GM19397 (cell line): Measurements from ENCODE around the gene PKD2L1.
"Not testable (repeated sequence)": the region's sequence is repeated elsewhere in the genome, so short reads cannot be mapped to it uniquely, and the experiment has no call there.

Source experiments
- ATAC-seq: cut with Tn5 transposase; IDR thresholded peaks from one replicate; pipeline ENCODE4 v1.9.1; 2021; ENCODE audit warnings: mild to moderate bottlenecking, moderate library complexity; ENCODE audit not compliant: unreplicated experiment

PKD2L1 gene

DNA sequence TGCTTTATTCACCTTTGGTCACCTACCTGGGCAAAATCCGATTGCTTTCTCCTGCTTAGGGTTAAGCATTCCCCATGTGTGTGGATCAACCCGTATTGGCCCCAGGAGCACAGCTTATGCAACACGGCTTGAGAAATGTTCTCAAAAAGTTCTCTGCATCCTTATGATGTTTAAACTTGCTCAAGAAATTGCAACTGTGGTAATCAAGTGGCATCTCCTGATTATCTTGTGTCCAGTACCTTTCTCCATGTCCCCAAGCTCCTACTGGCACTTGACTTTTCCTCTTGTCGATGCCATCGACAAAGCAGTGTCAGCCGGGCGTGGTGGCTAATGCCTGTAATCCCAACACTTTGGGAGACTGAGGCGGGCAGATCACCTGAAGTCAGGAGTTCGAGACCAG, 4.7 kb upstream of the PKD2L1 start:
- no peak for ATAC-seq

DNA sequence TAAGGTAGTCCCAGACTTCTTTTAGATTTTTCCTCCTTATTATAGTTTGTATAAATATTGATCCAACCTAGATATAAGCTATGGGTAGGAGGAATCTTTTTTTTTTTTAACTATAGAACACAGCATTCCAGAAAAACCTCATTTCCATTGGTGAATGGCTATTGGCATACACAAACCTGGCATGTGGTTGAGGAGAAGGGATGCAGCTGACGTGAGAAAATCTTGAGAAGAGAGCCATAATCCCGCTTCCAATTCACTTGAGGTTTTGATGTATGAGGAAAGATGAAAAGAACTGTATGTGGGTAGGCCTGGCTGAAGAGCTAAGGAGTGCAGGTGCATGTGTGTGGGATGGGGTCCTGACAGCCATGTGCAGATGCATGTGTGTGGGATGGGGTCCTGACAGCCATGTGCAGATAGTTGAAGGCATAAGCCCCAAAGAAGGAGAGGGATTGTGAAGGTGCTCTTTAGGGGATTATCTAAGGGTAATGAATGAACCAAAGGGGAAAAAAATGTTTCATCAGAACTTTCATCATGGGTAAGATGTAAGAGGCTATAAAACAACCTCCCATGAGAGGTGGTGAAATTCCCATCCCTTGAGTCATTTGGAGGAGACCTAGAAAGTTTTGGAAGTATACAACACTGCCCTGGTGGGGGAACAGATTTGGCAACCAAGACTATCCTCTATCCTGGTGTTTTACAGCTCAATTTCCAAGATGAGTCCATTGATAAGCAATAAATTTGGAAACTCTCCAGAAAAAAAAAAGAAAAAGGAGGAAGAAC, 3.8 kb upstream of the PKD2L1 start:
- ATAC-seq, result no peak

DNA sequence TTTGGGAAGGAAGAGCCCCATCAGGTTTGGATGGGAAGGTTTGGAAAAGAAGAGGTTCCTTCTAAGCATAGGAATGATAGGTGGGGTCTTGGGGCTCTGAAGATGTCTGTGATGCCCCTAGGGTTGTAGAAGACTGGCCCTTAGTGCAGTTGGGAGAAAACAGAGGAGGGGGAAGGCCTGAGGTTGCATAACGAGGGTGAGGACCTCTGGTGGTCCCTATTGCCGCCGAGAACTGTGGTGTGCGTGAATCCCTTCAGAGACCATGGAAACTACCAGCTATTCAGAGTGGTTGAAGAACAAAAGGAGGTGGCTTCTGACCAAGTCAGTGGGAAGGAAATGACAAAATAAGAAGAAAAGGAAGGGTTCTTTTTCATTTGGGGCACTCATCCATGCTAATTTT, 3.1 kb upstream of the PKD2L1 start:
- ATAC-seq, result no peak

DNA sequence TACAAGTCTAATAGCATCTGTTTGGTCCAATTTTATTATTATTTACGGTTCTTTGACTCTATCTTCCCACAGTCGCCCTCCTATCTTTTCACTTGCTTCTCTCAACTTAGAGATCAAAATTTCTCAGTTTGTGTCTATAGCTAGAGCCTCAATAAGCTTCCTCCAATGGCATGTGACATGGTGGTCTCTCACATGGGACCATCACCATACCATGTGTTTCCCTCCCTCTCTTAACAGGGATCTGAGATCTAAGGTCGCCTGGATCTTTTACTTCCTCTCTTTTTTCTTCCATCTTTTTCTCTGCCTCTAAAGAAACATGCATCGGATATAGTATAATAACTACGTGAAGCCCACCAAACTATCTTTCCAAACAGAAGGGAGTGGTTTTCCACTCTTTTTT, 1.8 kb downstream of the PKD2L1 start:
- ATAC-seq, result no peak

DNA sequence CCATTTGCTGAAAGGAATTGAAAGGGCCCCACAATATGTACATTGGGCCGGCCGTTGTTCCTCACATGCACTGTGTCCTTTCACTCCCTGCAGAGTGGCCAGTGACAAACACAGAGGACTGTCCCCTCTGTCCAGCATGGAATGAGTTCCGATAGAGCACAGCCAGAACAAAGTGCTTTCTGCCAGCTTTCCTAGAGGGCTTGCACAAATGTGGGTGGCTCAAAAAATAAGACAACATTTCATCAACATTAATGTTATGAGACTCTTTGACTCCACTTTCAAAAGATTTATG, 2.4 kb downstream of the PKD2L1 start:
- ATAC-seq, result no peak

- peak; percentile 97 for ATAC-seq
These were observed 2.9 kb downstream of the PKD2L1 start for GRCh38 chr10:100327007-100327717.

- ATAC-seq, result no peak
These were observed 4.9 kb downstream of the PKD2L1 start for GRCh38 chr10:100325158-100325557.

DNA sequence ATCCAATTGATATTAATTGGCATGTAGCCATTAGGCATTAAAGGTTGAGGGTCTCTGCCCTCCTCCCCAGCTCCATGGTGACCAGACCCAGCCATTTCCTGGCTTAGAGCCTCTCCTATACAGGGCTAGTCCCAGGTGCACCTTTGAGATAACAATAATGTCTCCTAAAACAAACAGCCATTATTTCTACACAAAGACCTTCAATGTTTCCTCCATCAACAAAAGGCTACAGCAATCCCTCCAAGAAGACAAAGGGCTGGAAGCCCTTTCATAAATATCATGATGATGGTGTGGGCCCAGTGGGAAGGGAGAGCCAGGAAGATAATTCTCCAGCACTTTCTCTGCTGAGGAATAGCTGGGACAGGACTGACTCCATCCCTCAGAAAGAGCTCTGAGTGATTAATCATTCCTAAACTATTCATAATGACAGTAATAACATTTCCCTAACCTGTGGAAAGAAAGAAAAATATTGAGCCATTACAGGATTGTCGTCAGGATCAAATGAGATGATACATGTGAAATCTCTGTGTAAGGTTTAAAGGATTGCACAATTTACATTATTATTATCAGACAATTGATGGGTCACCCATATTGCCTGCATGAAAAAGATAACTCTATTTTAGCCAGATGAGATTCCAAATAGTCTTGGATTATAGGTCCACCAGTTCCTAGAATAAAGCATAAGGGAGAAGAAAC, 10.2 kb downstream of the PKD2L1 start:
- ATAC-seq, result no peak

DNA sequence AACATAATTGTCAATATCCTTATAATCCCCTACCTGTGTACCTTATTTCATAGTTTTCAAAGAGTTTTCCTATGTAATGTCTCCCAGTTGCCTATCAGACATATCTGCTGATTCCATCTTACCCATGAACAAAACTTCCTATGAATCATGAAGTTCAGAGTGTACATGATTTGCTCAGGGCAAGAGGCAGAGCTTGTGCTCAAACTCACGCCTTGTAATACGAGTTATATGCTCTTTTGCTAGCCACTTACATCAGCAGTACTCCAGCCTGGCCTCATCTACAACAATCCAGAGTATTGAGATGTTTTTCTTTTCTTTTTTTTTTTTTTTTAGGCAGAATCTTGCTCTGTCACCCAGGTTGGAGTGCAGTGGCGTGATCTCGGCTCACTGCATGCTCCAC, 11.8 kb downstream of the PKD2L1 start:
- ATAC-seq, result no peak

DNA sequence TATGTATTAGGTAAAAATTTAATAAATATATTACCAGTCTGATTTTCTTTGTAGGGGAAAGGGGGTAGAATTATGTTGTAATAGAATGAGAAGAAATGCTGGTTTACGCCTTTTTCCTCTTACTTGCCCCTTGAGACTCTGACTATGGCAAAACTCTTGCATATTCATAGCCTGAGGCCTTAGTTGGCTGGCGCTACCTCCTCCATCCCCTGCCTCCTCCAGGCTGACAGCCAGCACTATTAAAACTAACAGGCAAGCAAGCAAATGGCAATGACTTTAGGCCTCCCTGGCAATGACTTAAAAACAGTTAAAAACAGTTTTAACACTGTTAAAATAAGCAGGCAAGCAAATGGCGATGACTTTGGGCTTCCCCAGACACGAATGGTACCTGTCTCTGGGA, 14.4 kb downstream of the PKD2L1 start:
- ATAC-seq, result no peak

- no peak for ATAC-seq
These were observed 18.7 kb downstream of the PKD2L1 start for GRCh38 chr10:100311298-100311697.

DNA sequence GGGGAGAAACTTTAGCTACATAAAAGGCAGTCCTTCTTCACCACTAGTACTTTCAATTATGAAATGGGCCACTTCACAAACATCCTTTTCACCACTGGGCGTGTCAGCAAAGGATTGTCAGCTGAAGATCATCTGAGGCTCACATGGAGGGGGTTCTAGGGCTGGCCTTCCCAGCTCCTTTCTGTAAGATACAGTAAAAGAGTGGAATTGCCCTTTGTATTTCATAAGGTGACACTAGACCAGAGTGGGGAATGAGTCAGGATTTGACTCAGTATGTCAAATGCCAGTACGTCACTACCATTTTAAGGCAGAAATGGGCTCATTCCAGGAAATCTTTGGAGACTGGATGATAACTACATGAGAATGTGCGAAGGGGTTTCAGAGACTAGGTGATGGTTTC, 22.3 kb downstream of the PKD2L1 start:
- no peak for ATAC-seq

DNA sequence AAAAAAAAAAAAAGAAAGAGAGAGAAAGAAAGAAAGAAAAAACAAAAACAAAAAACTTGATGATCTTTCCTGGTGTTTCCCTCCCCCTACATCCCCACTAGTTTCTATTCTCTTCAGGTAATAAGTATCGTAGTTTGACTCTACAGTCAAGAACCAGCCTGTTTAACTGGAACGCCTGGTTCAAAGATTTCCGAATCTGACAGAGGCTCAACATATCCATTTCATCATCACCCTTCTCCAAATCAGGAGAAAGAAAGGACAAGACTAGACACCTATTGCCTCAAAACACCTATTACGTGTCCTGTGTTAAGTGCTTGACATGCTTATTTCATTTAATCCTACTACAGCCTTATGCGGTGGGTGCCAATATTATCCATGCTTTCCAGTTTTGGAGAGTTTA, 23.2 kb downstream of the PKD2L1 start:
- no peak for ATAC-seq

DNA sequence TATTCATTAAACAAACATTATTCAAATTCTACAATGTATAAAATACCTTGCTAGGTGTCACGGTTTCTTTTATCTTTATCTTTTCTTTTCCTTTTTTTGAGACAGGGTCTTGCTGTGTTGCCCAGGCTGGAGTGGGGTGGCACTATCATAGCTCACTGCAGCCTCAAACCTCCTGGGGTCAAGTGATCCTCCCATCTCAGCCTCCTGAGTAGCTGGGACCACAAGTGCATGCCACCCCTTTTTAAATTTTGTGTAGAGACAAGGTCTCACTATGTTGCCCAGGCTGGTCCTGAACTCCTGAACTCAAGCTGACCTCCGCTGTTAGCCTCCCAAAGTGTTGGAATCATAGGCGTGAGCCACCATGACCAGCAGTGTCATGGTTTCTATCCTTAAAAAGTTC, 25.6 kb downstream of the PKD2L1 start:
- ATAC-seq, result no peak

DNA sequence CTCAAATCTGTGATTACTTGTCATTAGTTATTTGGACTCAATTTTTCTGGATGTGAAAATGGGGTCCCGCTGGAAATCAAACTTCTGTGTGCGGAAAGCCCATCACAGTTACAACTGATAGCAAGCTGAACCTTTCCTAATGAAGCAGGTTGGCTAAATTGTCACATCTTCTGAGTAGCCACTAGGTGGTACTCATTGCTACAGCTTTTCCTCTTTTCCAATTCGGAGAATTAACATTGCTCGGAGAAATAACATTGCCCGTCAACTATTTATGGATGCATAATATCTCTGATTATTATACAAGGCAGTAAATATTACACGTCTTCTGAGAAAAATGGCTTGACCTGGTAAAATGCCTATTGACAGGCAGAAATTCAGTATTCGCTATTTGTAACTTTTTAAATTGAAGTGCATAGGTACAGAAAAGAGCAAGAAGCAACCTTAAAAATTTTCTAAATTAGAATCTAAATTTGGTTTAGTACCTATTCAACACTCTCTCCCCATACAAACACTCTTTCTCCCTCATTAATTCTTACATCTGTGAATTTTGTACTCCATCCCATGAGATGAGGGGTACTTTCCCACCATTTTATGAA, 26.2 kb downstream of the PKD2L1 start:
- ATAC-seq, result no peak

DNA sequence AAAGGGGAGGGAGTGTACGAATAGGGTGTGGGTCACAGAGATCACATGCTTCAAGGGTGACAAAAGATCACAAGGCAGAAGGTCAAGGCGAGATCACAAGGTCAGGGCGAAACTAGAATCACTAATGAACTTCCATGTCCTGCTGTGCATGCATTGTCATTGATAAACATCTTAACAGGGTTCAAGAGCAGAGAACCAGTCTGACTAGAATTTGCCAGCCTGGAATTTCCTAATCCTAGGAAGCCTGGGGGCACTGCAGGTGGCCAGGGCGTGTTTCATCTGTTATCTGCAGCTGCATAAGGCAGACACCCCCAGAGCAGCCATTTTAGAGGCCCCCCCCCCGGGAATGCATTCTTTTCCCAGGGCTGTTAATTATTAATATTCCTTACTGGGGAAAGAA, 28.9 kb downstream of the PKD2L1 start:
- ATAC-seq, result not testable (repeated sequence)

GRCh38 chr10:100297242-100297641, 32.8 kb downstream of the PKD2L1 start:
- no peak for ATAC-seq

GRCh38 chr10:100293066-100293465, 37.0 kb downstream of the PKD2L1 start:
- no peak for ATAC-seq

DNA sequence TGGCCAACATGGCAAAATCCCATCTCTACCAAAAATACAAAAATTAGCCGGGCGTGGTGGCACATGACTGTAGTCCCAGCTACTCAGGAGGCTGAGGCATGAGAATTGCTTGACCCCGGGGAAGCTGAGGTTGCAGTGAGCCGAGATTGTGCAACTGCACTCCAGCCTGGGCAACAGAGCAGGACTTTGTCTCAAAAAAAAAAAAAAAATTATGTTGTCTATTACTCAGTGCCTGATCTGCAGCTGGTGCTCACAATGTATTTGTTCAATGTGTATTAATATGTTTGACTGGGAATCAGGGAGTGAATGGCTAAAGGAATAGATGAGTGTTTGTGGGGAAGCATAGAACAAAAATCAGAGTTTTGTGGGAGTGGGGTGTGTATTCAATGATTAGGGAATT, 37.7 kb downstream of the PKD2L1 start:
- not testable (repeated sequence) for ATAC-seq

GRCh38 chr10:100291356-100291755, 38.7 kb downstream of the PKD2L1 start:
- no peak for ATAC-seq

DNA sequence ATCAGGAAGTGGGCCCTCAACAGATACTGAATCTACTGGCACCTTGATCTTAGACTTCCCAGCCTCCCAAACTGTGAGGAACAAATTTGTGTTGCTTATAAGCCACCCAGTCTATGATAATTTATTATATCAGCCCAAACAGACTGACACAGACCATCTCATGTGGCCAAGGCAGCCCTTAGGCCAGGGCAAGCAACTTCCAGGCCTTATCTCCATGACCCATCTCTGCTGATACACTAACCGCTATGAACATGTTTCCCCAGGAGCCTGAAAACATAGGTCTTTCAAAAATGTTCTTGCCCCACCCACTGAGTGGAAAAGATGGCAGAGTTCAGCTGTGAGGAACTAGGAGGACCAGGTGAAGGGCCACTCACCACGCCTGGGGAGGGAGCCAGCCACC, 40.4 kb downstream of the PKD2L1 start:
- ATAC-seq, result no peak

- ATAC-seq, result no peak
These were observed 41.8 kb downstream of the PKD2L1 start for GRCh38 chr10:100288196-100288595.
